ENCODE results near the gene NCOR2. TPM values are rescaled to one million over a fixed set of nuclear protein-coding genes. Genes with fewer than 3 reads are reported as not detected.

NCOR2 gene
- polyA plus RNA-seq, 1 donor, result 105 TPM

DNA sequence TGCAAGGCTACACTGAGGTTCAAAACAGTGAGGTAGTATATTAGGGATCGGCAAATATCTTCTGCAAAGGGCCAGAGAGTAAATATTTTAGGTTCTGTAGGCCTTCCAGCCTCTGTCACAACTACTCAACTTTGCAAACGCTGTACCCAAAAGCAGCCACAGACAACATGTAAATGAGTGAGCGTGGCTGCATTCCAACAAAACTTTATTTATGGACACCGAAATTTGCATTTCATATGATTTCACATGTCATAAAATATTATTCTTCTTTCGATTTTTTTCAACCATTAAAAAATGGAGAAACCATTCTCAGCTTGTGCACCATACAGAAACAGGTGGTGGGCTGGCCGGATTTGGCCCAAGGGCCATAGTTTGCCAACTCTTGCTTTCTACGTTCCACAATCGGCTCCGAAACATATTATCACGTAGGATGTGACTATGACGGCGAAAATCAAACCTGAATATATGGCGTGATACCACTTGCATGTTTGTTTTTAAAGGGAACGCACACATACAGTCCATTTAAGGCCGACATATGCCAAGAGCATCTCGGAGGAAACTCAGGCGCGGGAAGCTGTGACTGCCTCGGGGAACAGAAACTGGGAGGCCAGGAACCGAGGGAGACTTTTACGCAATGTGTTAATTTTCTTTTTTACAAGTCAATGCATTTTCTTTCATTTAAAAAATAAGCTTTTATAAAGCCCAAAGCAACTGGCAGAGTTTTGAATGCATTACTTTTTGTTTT, 7.1 kb downstream of the NCOR2 start:
- DNase-seq (ENCODE audit: low read depth), result no peak

GRCh38 chr12:124559182-124560017, 8.0 kb downstream of the NCOR2 start:
- DNase-seq (ENCODE audit: low read depth), result no peak

- DNase-seq (ENCODE audit: low read depth), result no peak
Measured at GRCh38 chr12:124558313-124558712, 9.1 kb downstream of the NCOR2 start.

- DNase-seq (ENCODE audit: low read depth), result no peak
Measured at GRCh38 chr12:124557518-124558223, 9.7 kb downstream of the NCOR2 start.

DNA sequence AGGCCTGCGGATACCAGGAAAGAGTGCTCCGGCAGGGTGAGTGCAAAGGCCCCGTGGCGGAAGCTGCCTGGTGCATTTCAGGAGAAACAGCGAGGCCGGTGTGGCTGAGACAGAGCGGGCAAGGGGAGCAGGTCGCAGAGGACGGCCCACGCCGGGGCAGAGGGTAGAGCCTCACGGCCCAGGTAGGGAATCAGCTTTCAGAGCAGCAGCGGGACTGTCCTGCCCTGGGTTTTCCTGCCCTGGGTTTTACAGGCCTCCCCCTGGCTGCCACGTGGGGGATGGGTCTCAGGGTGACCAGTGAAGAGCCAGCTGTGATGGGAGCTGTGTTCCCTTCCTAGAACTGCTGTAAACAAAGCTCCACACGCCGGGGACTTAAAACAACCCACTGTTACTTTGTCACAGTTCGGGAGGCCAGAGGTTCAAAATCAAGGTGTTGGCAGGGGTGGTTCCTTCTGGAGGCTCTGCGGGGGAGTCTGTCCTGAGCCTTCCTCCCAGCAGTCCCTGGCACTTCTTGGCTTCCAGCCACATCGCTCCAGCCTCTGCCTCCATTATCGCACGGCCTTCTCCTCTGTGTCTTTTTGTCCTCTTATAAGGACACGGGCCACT, 10.4 kb downstream of the NCOR2 start:
- no peak for DNase-seq (ENCODE audit: low read depth)

DNA sequence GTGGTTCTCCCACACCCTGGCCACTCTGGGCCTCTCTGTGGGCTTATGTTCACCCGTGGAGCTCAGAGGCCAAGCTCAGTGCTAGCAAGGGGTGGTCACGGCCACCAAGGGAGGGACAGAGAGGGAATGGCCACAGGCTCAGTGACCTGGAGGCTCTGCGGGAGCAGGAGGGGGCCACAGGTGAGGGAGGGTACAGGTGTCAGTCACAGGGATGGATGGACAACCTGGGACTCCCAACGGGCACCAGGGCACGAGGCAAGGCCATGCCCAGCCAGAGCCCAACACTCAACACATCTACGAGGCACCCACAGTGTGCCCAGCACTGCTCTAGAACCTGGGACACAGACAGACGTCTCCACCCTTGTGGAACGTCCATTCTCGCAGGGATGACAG, 11.3 kb downstream of the NCOR2 start:
- no peak for DNase-seq (ENCODE audit: low read depth)

DNA sequence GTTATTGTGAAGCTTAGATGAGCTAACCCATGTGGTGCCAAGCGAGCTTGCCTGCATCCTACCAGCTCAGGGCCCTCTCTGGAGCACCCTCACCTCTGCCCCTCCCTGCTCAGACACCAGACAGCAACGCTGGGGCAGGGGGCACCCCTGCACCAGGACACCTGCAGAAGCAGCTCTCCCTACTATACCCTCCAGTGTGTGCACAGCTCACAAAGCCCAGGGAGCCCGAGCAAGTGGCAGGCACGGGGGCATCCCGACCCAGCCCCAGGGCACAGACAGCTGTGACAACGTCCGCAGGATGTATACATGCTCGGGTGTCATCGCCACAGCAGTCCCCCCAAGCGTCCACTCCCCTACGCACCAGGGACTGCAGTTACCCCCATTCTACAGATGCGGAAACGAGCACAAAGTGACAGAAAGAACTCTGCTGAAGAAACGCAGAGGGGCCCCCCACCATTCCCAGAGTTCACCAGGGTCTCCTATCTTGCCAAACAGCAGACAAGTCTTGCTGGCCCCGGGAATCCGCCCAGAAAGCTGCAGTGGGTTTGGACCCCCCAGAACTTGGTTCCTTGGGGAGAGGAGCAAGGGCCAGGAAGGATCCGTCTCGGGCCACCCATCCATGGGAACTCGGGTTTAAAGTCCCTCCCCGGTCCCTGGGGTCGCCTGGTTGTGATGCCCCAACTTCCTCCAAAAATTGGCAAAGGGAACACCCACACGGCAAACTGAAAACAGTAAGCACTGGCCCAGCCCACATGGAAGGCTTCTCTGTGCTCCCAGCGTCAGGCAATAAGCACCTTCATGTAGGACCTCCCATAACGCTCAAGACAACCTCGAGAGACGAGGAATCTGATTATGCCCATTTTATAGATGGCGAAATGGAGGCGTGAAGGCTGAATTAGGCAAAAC, 12.0 kb downstream of the NCOR2 start:
- DNase-seq (ENCODE audit: low read depth), result no peak

DNA sequence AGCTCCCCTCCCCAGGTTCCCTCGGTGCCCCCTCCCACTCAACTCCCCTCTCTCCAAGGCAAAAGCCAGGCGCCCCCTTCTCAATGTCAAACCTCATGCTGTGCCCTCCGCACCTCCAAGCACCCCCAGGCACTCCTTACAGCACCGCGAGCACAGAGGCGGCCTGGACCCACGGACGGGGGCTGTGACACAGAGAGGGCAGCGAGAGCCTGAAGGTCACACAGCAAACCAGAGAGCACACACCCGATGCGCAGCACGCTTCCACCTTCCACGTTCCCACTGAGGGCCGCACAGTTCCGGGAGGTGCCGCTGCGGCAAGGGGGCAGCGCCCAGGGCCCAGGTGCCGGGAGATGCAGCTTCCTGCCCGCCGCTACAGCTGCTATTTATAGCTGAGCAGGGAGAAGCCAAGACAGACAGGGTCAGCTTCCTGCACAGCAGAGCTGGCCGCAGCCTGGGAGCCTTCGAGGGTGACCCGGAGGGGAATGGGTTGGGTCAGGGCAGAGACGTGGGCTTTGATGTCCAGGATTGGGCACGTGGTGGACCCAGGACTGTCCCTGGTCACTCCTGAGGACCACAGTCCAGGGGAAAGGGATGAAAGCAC, 12.9 kb downstream of the NCOR2 start:
- DNase-seq (ENCODE audit: low read depth), result no peak

GRCh38 chr12:124553862-124554428, 13.5 kb downstream of the NCOR2 start:
- no peak for DNase-seq (ENCODE audit: low read depth)

GRCh38 chr12:124551268-124552144, 15.9 kb downstream of the NCOR2 start:
- no peak for DNase-seq (ENCODE audit: low read depth)

DNA sequence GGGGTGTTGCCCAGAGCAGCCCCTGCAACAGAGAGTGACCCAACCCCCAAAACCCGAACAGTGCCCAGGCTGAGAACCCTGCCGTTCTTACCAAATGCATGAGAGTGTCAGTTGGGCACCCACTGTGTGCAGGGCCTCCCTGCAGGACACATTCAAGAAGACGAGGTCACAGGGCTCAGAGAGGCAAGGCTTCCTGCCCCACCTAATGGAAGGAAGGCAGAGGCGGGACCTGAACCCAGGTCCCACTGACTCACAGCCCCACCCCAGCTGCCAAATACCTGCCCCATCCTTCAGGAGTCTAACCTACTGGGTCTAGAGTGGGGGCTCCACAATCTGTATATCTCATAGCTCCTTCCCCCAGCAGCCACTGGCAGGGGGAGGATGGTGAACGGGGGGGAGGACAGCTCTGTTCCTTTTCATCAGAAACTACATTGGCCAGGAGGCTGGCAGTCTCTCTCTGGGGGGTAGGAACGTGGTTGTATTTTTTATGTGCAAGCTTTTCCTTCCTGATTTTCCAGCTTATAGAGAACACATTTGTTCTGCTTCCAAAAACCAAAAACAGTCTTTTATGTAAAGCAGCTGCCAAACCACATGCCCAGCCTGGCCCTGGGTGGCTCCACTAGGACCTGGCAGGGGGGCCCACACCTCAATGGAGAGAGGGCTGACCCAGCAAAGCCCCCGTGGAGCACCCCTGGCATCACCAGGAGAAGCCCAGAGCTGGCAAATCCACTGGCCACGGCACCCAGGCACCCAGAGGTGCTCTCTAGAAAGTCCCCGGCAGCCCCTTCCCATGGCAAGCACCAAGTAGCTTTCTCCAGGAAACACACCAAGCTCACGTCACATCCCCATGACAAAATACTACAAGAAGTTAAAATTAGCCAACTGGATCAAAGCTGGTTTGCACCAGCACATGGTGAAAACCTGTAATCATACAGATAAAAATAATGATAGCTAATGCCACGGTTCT, 17.0 kb downstream of the NCOR2 start:
- DNase-seq (ENCODE audit: low read depth), result no peak

DNA sequence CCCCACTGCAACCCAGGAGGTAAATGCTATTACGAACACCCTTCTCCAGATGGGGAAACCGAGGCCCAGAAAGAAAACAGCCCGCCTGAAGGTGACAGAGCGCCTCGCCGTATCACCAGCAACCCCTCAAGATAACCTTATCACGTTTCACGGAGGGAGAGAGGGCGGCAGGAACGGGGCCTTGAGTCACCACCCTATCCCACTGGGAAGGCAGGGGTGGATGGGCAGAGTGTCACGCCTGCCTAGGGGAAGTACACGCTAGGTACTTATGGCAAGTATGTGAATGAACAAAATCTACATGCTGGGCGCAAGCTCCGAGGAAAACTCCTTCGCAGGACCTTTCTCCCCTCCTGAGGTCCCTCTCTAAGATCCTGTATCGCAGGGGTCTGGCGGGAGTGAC, 17.8 kb downstream of the NCOR2 start:
- DNase-seq (ENCODE audit: low read depth), result no peak

- DNase-seq (ENCODE audit: low read depth), result no peak
Measured at GRCh38 chr12:124548854-124549378, 18.5 kb downstream of the NCOR2 start.

DNA sequence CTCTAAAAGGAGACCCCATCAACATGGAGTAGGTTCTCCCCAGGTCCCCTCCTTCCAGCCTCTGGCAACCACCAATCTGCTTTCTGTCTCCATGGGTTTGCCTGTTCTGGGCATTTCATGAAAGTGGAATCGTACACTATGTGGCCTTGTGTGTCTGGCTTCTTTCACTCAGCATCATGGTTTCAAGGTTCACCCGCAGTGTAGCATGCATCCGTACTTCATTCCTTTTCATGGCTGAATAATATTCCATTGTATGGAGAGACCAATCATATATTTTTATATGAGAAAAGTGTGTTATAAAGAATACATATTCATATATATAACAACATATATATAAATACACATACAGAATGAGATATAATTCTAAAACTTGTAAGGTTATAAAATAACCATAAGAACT, 19.8 kb downstream of the NCOR2 start:
- DNase-seq (ENCODE audit: low read depth), result no peak

DNA sequence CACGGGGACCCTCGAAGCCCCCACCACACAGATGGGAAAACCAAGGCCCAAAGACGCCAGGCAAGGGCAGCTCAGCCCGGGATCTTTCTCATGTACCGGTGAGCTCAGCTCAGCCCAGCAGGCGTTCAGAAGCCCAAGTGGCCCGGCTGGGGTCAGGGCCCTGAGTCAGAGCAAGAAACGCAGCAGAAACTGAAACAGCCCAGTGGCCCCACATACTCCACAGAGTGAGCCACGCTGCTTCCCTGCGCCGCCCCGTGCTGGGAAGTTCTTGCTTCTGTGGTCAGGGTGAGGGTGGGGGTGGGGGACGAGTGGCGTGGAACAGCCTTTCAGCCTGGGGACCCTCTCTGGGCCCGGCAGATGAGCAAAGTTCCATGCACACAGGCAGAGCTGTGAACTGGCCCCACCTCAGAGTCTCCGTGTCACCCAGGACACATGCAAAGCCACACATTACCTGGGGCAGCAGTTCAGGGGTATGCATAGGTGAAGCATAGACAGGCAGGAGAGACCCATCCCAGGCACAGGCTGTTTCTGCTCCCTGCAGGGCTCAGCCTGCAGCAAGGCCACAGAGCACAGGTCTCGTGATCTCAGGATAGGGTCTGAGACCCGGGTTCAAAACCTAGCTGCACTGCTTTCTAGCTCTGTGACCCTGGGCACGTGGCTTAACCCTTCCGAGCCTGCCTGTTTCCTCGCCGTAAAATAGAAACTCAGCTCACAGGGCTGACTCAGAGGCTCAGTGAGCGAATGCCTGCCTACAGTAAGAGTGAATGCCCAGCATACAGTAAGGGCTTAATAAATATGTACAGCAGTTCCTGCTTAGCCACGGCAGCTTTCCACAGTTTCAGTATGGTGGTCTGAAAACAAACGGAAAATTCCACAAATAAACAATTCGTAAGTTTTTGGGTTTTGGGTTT, 21.6 kb downstream of the NCOR2 start:
- no peak for DNase-seq (ENCODE audit: low read depth)

DNA sequence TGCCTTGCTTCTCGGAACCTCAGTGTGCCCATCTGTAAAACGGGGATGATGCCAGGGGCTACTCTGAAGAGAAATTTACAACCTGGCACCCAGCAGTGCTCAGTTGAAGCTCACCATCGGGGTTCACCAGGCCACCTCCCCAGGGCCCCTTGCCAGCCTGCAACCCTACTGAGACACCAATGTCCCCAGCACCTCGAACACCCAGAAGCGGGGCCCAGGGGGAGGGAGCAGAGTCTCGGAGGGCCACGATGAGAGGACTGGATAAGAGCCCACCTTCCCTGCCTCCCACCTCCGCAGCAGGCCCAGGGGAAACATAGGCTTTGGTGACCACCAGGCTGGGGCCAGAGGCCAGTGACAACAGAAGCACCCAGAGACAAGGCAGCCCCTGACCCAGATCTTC, 22.4 kb downstream of the NCOR2 start:
- no peak for DNase-seq (ENCODE audit: low read depth)

All from forelimb muscle (tissue), 1 donor.